Measurements from ENCODE around the gene P4HA2. TPM values are rescaled to one million over a fixed set of nuclear protein-coding genes. Genes with fewer than 3 reads are reported as not detected.

The P4HA2 gene
- total RNA-seq, 4 donors from 2014 or later, result 28.8 to 44.7 (median 30.8) TPM

DNA sequence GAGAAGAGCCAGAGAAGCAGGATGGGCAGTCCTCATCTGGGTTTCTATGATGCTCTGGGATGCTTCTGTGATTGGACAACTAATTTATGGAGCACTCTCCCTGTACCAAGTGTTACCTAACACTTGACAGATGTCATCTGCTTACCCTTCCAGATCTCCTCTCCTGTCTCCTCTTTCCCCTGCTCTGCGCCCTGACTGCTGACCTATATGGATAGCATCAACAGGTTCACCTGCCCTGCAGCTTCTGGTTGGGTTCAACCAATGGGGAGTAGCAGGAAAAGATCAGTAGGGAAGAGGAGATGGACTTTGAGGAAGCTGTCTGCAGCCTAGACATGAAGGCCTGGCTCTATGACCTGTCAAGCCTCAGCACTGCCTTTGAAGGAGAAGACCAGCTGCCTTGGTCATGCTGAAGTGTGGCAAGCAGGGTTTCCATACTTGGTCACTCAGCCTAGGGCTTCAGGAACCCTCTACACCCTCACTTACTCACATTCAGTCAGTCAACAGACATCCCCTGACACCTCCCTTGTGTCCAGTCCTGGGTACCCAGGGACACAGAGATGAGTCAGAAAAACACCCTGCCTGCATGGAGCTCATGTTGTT is 11.3 kb upstream of the P4HA2 start:
- Histone ChIP-seq H3K4me1 (peaks cover 0 to 7% (median 0%) of the 10 kb centered on the region in 4 donors), H3K9me3 (peaks cover 0 to 5% (median 0%) of the 10 kb centered on the region in 4 donors), H3K36me3 (no peaks in the 10 kb centered on the region), H3K4me3 (no peak overlapping the region), H3K27me3 (no peaks in the 10 kb centered on the region), H3K27ac (replicated peaks in 1 of 4) (no peak overlapping the region)
- 40% methylated on average over 1 of the region's 1 CpG for WGBS
- DNase-seq (ENCODE audit: extremely low spot score), result no peak
- no peak for TF ChIP-seq POLR2AphosphoS5 (IDR thresholded peaks at IDR 0.05)
- TF ChIP-seq, protein P1, sequence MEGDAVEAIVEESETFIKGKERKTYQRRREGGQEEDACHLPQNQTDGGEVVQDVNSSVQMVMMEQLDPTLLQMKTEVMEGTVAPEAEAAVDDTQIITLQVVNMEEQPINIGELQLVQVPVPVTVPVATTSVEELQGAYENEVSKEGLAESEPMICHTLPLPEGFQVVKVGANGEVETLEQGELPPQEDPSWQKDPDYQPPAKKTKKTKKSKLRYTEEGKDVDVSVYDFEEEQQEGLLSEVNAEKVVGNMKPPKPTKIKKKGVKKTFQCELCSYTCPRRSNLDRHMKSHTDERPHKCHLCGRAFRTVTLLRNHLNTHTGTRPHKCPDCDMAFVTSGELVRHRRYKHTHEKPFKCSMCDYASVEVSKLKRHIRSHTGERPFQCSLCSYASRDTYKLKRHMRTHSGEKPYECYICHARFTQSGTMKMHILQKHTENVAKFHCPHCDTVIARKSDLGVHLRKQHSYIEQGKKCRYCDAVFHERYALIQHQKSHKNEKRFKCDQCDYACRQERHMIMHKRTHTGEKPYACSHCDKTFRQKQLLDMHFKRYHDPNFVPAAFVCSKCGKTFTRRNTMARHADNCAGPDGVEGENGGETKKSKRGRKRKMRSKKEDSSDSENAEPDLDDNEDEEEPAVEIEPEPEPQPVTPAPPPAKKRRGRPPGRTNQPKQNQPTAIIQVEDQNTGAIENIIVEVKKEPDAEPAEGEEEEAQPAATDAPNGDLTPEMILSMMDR (IDR thresholded peaks at IDR 0.05), result no peak
- TF ChIP-seq POLR2A (IDR thresholded peaks at IDR 0.05; ENCODE audit: low read depth), result no peak
- no peak for TF ChIP-seq EP300 (IDR thresholded peaks at IDR 0.05)
- intact Hi-C loops (cut with DNase I), result loop anchor here (5.0 kb wide), 2 partner anchors 33 to 53 kb away; partner anchors contain the start of gene SLC22A4

DNA sequence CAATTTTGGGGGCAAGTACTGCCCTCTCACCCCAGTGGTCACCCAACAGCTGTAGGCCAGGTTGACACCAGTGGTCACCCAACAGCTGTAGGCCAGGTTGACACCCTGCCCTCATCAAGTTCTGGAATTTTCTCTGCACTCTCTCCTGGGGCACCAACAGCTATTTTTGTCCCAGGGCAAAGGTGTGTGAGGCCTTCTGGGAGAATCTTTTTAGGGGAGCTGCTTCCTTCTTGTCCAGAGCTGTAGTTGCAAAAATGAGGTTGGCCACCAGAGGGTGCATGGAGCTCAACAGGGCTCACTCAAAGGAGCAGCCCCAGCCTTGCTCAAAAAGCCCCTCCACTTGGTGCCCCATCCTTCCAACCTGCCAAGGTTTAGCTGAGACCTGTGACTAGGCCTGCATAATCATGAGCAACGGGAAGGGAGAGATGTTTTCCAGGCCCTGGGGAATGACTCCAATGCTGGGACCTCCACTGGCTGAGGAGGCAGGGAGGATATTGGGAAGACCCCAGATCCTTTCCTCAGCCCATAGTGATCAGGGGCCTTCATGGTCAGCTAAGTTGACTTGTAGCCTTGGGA is 10.6 kb upstream of the P4HA2 start:
- Histone ChIP-seq H3K36me3 (no peaks in the 10 kb centered on the region), H3K4me1 (peaks cover 0 to 7% (median 0%) of the 10 kb centered on the region in 4 donors), H3K27ac (replicated peaks in 1 of 4) (no peak overlapping the region), H3K27me3 (no peaks in the 10 kb centered on the region), H3K9me3 (no peaks in the 10 kb centered on the region), H3K4me3 (no peak overlapping the region)
- 25% methylated on average over 1 of the region's 1 CpG for WGBS
- intact Hi-C loops (cut with DNase I), result loop anchor here (5.0 kb wide), 2 partner anchors 34 to 54 kb away; partner anchors contain the start of gene SLC22A4
- no peak for DNase-seq (ENCODE audit: extremely low spot score)
- TF ChIP-seq, protein P1 (IDR thresholded peaks at IDR 0.05), result peak; percentile 76 to 91 (median 83)
- TF ChIP-seq POLR2A (IDR thresholded peaks at IDR 0.05; ENCODE audit: low read depth), result no peak
- no peak for TF ChIP-seq EP300 (IDR thresholded peaks at IDR 0.05)
- TF ChIP-seq POLR2AphosphoS5 (IDR thresholded peaks at IDR 0.05), result peak in 1 of 2 donors; percentile 33

DNA sequence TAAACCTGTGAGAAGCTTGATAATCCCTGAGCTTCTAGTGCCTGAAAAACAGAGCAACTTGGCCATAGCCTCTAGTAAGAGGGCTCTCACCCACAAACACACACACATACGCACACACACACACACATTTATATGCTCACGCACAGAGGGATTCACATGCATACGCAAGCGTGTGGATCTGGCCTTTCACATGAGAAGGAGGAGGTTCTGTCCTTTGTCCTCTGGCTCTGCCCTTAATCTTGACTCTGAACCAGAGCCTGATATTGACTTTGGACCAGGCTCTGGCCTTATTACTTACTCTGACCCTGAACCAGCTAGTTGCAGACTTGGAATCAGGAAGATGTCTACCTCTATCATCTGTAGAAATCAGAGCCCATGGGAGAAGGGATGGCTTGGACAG is 10.0 kb upstream of the P4HA2 start:
- no peak for DNase-seq (ENCODE audit: extremely low spot score)
- 91% methylated on average over 4 of the region's 4 CpGs for WGBS

DNA sequence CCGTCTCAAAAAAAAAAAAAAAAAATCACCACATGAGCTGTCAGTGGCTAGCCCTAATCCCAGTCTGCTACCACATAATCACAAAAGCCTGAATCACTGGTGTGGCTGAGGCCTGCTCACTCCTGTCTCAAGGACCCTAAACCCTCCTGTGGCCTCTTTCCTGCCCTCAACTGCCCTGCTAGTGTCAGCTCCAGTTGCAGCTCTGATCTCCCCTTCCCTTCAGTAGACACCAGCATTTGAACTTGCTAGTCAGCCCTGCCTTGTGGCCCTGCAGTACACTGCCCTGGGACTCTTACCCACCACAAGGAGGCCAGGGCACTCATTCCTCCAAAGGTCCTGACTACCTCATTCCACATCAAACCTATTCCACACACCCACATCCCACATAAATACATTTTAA is 9.5 kb upstream of the P4HA2 start:
- 75% methylated on average over 1 of the region's 1 CpG for WGBS
- H3K4me1 ChIP-seq, result peaks cover 0 to 7% (median 0%) of the 10 kb centered on the region in 4 donors
- intact Hi-C loops (cut with DNase I), result loop anchor here (5.0 kb wide), 2 partner anchors 35 to 55 kb away; partner anchors contain the start of gene SLC22A4
- H3K9me3 ChIP-seq, result no peaks in the 10 kb centered on the region
- no peak overlapping the region for H3K4me3 ChIP-seq
- no peaks in the 10 kb centered on the region for H3K36me3 ChIP-seq
- no peak for DNase-seq (ENCODE audit: extremely low spot score)
- TF ChIP-seq POLR2A (IDR thresholded peaks at IDR 0.05; ENCODE audit: low read depth) (no peak), POLR2AphosphoS5 (IDR thresholded peaks at IDR 0.05) (no peak), EP300 (IDR thresholded peaks at IDR 0.05) (no peak)
- TF ChIP-seq, protein P1 (IDR thresholded peaks at IDR 0.05), result no peak
- H3K27me3 ChIP-seq, result no peaks in the 10 kb centered on the region
- H3K27ac ChIP-seq (replicated peaks in 1 of 4), result no peak overlapping the region

More for the DNA sequence above, 10.0 kb upstream of the P4HA2 start:
- no peak overlapping the region for H3K4me3 ChIP-seq
- H3K9me3 ChIP-seq, result no peaks in the 10 kb centered on the region
- intact Hi-C loops (cut with DNase I), result loop anchor here (5.0 kb wide), 2 partner anchors 35 to 55 kb away; partner anchors contain the start of gene SLC22A4
- no peak overlapping the region for H3K27ac ChIP-seq (replicated peaks in 1 of 4)
- no peaks in the 10 kb centered on the region for H3K36me3 ChIP-seq
- H3K27me3 ChIP-seq, result no peaks in the 10 kb centered on the region
- no peak for TF ChIP-seq EP300 (IDR thresholded peaks at IDR 0.05)
- TF ChIP-seq POLR2AphosphoS5 (IDR thresholded peaks at IDR 0.05), result no peak
- TF ChIP-seq, protein P1 (IDR thresholded peaks at IDR 0.05), result no peak
- no peak for TF ChIP-seq POLR2A (IDR thresholded peaks at IDR 0.05; ENCODE audit: low read depth)
- H3K4me1 ChIP-seq, result peaks cover 0 to 7% (median 0%) of the 10 kb centered on the region in 4 donors
